Testis (tissue), 2 donors: ENCODE results near the gene PLEKHD1.

Experiments used
- POLR2A ChIP-seq: fragments of 450-650 bp; IDR thresholded peaks from one replicate; pipeline ENCODE4 v1.6.1; 2017; ENCODE audit warnings: antibody characterized with exemption, mild to moderate bottlenecking, moderate library complexity
- TF ChIP-seq, protein P1 (sequence below), 3 experiments: fragments of 450-650 bp in 2 of 3; fragments of 200-600 bp in 1 of 3; sonication (generic) in 1 of 3; IDR thresholded peaks; one replicate each; pipeline ENCODE4 v1.5.1; 2016 to 2019; ENCODE audit warnings: antibody characterized with exemption in 3 of 3, mild to moderate bottlenecking in 2 of 3, moderate library complexity in 1 of 3

DNA sequence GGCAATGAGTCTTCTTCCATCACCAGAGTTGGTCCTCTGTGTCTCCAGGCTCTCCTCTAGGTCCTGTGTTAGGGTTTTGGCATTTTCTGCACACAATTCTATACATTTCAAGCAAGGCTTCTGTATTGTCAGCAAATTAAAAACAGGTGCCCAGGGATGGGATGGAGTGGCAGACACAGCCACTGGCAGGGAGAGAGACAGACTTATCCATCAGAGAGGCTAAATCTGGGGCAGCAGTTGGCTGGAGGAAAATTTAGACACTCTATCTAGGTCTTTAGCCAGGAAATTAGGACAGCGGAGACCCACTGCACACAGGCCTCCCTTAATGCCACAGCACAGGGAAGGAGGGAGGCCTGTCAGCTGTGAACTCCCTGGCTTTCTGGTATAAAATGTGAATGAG lies 20.2 kb downstream of the PLEKHD1 start:
- TF ChIP-seq, protein P1, sequence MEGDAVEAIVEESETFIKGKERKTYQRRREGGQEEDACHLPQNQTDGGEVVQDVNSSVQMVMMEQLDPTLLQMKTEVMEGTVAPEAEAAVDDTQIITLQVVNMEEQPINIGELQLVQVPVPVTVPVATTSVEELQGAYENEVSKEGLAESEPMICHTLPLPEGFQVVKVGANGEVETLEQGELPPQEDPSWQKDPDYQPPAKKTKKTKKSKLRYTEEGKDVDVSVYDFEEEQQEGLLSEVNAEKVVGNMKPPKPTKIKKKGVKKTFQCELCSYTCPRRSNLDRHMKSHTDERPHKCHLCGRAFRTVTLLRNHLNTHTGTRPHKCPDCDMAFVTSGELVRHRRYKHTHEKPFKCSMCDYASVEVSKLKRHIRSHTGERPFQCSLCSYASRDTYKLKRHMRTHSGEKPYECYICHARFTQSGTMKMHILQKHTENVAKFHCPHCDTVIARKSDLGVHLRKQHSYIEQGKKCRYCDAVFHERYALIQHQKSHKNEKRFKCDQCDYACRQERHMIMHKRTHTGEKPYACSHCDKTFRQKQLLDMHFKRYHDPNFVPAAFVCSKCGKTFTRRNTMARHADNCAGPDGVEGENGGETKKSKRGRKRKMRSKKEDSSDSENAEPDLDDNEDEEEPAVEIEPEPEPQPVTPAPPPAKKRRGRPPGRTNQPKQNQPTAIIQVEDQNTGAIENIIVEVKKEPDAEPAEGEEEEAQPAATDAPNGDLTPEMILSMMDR (IDR thresholded peaks at IDR 0.05) = no peak
- no peak for TF ChIP-seq POLR2A
